T follicular helper cell (primary cell): Measurements from ENCODE around the gene TSSC4.

Experiments
- DNase-seq: peaks from one replicate; pipeline ENCODE4 v3.0.0-alpha.2; 2020; ENCODE audit warnings: low read depth

Gene TSSC4

DNA sequence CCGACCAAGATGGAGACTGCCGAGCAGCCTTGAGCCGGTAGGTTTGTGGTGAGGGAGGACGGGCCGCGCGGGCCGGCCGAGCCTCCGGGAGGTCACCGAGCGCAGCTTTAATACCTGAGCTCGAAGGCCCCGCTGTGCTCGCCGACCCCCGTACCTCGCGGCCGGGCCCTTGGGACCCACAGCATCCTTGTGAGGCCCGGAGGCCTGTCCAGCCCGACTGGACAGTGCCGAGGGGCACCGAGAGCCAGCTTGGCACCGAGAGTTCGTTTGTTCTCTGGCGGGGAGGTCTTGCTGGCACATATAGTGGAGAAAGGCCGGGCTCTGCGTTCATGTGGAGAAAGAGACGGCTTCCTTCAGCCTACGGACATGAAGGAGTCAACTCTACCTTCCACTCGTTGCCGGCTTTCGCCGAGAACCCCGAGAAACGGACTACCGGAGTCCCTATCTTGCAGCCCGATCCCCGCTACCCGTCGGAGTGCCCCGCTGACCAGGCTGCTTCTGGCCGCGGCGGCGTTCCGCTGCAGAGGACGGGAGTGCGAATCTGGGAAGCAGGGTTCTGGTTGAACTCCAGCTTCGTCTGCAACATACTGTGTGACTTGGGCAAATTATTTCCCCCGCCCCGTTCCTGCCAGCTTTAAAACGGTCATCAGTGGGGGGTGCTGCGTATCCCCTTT is 349 bp downstream of the TSSC4 start:
- no peak for DNase-seq

DNA sequence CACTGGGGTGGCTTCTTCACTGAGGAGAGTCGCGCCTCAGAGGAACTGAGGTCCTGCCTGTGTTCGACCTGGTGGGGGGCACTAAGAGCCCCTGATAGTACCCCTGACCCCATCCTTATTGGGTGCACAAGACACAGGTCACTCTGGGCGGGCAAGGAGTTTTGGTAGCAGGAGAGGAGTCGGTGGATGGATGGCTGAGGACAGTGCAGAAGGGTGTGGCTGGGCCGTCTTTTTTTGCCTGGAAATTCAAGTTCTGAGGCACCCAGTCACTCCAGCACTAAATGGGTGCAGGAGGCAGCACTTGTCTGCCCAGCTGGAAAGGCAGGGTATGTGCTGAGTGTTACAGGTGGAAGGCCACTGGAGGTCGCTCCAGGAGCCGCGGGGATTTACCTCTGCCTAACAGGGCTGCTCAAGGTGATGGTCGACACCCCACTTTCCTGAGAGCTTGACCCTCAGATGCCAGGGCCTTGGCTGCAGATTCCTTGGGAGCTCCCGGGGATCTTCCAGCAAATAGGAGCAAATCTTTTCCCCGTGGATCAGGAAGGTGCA is 960 bp downstream of the TSSC4 start:
- DNase-seq: no peak

DNA sequence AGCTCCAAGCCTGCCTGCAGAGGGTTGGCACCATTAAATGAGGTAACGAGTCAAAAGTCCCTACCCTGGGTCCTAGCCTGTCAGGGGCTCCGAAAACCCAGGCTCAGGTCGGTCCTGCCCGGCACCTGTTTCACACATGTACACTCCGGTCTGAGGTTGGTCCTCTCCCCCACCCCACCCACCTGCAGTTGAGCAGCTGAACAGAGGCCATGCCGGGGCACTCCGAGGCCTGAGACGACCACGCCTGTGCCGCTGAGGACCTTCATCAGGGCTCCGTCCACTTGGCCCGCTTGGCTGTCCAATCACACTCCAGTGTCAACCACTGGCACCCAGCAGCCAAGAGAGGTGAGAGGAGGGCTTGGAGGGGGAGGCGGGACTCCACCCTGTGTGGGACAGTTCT is 1.6 kb downstream of the TSSC4 start:
- DNase-seq: no peak

DNA sequence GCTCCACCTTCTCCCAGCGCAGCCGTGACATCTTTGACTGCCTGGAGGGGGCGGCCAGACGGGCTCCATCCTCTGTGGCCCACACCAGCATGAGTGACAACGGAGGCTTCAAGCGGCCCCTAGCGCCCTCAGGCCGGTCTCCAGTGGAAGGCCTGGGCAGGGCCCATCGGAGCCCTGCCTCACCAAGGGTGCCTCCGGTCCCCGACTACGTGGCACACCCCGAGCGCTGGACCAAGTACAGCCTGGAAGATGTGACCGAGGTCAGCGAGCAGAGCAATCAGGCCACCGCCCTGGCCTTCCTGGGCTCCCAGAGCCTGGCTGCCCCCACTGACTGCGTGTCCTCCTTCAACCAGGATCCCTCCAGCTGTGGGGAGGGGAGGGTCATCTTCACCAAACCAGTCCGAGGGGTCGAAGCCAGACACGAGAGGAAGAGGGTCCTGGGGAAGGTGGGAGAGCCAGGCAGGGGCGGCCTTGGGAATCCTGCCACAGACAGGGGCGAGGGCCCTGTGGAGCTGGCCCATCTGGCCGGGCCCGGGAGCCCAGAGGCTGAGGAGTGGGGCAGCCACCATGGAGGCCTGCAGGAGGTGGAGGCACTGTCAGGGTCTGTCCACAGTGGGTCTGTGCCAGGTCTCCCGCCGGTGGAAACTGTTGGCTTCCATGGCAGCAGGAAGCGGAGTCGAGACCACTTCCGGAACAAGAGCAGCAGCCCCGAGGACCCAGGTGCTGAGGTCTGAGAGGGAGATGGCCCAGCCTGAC is 2.5 kb downstream of the TSSC4 start:
- no peak for DNase-seq

DNA sequence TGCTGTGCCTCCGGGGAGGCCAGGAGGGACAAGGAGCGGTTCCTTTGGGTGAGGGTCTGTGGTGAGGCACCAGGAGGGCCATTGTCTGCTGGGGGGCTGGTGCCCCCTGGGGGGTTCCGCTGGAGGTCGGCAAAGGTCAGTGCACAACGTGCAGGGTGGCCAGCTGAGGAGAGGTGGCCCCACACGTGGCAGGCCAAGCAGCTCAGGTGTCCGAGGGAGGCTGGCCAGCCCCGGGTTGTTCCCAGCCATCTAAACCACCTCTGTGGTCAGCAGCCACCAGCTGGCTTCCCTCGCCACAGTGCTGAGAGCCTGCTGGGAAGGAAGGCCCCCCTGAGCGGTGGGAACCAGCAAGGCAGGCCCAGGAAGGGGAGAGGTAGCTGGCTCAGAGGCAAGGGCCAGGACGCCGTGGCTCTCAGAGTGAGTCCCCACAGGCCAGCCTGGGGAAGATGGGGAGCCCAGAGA is 4.2 kb downstream of the TSSC4 start:
- no peak for DNase-seq

DNA sequence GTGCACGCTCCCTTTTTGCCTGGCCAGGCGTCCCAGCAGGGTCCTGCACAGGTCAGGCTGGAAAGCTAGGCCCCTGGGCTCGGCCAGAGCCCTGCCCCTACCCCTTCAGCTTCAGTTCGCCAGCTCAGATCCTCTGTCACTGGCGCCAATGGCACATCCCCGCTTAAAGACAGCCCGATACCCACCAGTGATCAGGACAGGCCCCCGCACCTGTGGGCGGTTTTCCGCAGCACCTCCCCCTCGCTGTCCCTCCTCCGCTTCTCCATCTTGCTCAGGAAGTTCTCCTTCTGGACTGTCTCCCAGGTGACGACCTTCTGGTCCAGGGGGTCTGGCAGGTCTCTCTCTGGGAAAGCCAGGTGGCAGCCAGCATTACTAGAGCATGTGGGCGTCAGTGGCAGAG is 5.9 kb downstream of the TSSC4 start:
- no peak for DNase-seq

DNA sequence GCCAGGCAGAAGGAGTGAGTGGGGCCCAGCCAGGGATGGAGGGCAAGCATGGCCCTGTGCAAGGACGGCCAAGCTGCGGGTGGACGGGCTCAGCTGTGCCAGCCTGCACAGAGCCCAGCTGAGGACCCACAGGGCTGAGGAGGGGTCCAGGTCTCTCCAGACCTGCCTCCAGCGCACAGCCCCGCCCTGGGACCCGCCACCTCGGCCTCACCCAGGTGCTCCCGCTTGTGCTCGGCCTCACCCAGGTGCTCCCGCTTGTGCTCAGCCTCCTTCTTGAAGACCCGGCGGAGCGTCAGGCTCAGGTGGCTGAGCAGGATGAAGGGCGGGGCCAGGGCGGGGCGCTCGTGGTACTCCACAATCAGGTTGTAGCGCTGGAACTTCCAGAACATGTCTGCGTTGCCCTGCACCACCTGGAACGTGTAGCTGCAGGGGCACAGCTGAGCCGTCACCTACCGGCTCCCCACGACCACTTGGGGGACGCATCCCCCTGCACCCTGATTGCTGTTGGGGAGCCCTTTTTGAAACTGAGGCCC is 6.4 kb downstream of the TSSC4 start:
- no peak for DNase-seq

DNA sequence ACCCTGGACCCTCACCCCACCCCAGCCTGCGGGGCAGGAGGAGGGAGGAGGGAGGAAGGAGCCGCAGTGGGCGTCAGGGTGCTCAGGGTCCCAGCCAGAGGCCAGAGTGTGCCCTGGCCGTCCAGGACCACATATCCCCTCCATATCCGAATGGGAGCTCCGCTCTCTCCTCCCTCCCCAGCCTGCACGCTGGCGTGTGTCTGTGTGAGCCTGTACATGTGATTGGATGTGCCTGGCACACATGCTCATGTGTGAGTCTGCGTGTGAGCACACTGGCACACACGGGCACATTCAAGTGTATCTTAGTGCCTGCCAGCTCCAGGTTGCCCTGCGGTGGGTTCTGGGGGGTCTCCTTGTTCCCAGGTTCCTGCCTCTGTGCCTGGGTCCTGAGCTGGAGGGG is 8.1 kb downstream of the TSSC4 start:
- DNase-seq: no peak

DNA sequence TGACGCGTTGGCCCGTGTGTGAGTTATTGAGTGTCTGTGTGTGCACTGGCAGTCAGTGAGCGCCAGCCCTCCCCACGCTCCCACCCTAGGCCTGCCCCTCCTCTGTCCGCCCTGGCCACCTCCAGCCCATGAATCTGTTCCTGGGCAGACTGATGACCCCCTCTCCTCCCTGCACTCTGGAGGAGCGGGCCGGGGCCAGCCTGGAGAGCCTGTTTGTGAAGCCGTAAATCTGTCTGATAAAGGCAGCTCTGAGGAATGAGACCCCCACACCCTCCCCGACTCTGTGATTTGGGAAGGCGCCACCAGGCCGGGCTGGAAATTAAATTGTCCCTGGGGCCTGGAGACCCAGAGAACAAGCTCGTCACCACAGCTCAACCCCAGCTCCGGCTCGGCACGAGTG is 8.6 kb downstream of the TSSC4 start:
- no peak for DNase-seq

DNA sequence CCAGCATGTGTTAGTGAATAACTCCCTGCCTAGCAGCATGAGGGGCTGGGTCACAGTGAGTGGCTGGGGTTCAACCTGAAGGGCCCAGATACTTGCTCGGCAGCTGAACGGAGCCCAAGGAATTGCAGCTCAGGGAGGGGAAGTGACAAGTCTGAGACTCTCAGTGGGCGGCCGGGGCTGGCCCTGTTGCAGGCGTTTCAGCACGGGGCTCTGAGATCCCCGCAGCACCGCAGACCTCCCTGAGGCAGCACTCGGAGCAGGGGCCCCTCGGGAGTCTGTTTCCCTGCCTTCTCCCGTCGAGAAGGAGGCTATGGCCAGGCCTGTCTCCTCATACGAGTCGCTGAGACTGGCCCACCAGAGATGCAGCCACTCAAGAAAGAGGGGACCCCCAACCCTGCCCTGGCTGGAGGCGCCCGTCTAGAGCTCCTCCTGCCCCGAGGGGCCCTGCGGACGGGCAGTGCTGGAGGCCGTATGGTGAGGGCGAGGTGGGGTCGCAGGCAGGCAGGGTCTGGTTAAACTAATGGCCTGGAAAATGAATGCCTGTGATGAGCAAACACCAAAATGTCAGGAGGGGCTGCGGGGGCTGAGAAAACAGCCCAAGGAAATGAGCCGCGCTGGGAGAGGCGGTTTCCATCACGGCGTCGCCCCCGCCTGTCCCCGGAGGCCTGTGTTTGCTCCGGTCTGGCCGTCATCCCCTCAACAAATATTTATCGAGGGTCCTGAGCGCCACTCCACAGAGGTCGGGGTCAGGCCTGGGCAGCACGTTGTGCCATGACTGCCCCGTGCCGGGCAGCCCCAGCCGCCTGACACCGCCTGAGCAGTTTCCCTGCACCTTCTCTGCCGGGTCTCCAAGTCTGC is 9.3 kb downstream of the TSSC4 start:
- DNase-seq: no peak

DNA sequence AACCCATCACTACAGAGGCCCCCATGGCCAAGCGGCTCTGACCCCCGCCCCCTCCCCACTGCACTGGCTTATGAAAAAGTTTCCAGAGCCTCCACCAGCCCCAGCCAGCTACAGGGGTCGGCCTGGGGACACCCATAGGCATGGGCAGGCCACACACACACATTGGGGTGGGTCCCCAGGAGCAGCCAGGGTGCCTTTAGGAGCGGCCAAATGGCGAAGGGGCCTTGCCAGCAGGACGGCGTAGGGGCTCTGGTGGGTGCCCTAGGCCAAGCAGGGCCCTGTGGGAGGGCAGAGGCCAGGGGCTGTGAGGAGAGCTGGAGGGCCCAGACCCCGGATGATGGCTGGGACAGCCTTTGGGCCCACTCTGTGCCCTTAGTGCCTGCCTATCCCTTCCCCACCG is 10.1 kb downstream of the TSSC4 start:
- DNase-seq: no peak

DNA sequence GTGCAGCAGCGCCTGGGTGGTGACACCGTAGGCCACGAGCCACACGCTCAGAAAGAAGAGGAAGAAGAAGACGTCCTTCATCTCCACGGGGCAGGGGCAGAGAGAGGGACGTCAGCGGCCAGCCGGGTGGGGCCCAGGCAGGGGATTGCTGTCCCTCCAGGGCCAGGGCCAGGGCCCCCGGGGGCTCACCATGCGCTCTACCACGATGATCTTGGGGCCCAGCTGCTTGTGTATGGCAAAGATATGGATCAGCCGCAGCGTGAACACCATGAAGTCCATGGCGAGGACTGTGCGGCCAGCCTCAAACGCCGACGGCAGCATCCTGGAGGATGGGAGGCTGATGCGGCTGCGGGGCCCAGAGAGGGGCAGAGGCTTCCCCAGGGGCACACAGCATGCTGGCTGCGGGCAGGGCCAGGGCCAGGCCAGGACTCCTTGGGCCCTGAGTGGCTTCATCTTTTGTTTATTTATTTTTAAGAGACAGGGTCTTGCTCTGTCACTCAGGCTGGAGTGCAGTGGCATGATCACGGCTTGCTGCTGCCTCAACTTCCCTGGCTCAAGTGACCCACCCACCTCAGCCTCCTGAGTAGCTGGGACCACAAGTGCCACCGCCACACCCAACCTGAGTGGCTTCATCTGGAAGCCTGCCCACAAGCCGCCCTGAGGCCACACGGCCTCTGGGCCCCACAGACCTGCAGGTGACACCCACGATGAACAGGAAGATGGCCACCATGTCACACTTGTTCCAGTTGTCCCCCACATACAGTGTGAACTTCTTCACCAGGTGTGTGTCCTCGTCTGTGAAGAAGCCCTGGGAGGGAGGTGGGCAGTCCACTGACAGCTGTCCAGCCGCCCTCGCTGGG is 11.1 kb downstream of the TSSC4 start:
- DNase-seq: no peak

DNA sequence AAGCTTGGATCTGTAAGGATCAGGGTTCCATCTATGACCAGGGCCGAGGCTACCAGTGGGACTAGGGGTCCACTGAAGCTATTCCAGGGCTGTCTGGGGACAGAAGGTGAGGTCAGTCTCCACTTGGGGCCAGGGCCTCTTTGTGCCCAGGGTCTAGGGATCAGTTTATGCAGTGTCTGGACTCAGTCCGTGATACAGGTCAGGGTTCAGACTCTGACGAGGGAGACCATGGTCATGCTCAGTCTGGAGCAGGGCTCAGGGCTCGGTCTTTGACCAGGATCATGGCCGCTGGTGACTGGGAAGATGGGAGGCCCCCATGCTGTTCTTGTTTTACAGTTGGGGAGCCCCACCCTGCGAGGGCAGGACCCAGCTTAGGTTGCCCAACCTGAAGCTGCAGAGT is 11.8 kb downstream of the TSSC4 start:
- DNase-seq: no peak

DNA sequence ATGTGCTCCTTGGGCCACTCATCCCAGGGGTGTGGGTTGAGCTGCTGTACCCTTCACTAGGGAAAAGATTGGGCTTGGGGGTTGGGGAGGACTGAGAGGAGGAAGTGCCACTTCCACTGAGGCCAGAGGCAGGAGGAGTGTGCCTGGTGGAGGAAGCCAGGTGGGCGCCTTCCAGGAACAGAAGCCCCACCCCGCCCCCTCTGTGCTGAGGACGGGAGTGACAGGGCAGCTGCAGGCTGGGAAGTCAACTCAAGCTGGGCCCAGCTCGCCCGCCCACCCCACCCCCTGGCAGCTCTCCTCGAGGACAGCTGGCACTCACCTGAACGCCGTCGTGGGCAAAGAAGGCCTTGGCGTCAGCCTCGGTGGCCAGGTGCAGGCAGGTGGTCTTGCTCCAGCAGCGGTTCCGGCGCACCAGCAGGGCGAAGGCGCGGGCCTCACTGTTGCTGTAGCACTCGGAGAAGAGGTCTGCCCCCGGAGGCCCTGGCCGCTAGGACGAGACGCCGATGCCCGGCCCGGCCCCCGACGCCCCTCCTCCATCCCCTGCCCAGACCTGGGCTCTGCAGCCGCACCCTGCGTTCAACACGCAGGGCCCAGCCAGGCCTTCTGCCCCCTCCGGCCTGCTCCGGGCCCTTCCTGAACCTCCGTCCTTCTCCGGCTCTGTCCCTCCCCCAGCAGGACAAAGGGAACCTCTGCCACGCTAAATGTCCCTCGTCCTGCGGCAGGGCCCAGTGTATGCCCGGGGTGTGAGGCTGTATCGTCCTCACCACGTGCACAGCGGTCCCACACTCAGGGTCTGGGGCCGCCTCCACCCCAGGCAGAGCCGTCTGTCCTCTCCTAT is 13.4 kb downstream of the TSSC4 start:
- DNase-seq: no peak

DNA sequence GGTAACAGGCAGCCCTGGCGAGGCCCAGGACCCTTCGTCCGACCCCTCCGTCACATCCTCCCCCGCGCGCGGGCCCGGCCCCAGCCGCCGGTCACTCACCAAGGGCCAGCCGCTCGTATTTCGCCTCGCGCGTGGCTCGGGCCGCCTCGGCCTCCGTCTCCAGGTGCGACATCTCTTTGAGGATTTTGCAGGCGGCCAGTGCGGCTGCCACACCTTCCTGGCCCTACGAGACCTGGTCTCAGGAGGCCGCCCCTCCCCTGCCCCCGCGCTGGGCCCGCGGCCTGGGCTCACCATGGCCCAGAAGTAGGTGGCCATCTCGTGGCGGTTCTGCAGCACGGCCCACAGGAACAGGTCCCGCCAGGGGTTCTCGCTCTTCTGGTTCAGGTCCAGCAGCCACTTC is 14.1 kb downstream of the TSSC4 start:
- no peak for DNase-seq

DNA sequence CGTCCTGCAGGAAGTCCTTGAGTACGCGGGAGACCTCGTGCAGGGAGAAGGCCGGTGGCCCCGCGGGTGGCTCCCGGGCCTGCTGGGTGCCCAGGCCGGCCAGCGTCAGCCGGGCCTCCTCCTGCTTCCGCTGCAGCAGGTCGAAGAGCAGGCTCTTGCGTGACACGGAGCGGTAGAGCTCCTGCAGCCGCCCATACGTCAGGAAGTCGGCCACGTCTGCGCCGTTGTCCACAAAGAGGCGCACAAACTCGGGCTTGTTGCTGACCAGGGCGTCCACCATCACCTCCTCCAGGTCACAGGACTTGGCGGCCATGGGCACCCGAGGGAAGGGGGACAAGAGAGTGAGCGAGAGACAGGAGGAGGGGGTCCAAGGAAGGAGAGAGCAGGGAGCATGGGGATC is 14.6 kb downstream of the TSSC4 start:
- DNase-seq: no peak

DNA sequence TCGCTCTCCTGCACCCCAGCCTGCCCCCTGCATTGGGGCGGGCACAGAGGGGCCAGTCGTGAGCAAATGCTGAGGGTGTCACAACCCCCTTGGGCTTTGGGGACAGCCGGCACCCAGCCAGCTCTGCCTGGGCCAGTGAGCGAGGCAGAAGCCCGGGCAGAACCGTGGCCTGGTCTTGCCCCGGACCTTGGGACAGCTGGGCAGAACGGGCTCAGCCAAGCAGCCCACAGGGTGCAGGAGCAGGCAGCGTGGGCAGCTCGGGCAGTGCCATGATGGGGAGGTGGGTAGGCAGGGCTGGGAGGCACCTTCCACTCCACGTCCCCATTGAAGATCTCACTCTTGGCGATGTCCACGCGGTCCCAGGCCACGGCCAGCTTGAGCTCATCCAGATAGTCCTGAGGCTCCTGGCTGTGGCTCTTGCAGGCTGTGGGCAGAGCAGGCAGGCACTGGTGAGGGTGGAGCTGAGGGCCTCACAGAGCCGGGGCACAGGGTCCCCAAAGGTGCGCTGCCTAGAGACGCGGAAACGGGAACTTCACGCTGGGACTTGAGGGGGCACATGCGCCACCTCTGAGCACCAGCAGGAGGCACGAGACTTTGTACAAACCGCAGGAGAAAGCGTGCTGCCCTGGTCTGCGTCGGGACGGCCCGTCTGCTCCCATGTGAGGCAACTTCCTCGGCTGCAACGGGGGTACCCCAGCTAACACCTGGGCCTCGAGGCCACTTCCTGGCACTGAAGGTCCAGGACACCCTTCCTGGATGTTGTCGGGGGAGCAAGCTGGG is 15.2 kb downstream of the TSSC4 start:
- DNase-seq: no peak

DNA sequence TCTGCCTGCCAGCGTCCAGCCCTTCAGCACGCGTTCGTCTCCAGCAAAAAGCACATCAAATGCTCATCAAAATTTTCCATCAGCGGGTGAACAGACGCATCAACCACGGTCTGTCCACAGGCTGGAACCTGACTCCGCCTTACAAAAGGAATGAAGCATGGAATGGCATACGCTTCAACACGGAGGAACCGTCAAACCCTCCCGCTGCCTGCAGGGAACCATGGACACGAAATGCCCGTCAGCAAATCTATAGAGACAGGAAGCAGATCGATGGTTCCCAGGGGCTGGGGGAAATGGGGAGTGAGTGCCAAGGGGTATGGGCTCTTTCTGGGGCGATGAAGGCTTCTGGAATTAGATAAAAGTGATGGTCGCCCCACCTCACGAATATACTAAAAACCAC is 16.2 kb downstream of the TSSC4 start:
- DNase-seq: no peak

DNA sequence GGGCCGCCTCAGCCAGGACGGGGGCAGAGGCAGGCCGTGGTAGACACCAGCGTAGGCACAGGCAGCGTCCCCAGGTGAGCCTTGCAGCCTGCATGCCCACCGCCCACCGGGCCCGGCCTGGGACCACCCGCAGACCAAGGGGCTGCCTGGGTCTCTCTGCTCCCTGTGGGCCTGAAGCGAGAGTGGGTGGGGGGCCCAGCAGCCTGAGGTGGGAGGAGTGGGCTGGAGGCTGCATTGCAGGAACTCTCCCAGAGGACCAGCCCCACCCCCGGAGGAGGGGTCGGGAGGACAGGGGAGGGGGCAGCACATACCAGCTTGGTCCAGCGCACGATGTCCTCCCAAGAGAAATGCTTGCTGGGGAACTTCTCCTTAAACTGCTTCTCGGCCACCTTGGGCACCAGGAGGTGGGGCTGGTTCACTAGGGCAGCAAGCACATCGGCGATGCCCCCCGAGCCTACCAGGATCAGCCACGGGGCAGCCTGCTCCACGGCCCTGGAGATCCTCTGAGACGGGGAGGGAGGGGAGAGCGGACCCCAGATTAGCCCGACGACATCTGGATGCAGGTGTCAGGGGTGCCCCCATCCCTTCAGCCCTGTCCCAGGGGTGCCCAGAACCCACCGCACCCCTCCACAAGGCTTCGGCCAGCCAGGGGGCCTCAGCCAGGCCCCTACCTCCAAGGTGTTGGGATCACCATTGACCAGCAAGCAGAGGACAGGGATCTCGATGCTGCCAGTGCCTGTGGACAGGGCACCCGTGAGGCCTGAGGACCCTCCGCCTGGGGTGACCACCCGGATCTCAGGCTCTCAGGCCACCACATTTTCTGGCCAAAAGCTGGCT is 17.5 kb downstream of the TSSC4 start:
- DNase-seq: no peak
